Stimulated activated CD8-positive, alpha-beta memory T cell treated with anti-CD3 and anti-CD28 coated beads, Interleukin-15, amount 100 ng/mL, for 4 hours (primary cell): Measurements from ENCODE around the gene CFAP77.
"Not testable (repeated sequence)": the region's sequence is repeated elsewhere in the genome, so short reads cannot be mapped to it uniquely, and the experiment has no call there.

ENCODE experiments used
- DNase-seq, 2 donors: peaks; one replicate each; pipeline ENCODE4 v3.0.0-alpha.2; 2020; ENCODE audit warnings: low read depth in 2 of 2

The CFAP77 gene

DNA sequence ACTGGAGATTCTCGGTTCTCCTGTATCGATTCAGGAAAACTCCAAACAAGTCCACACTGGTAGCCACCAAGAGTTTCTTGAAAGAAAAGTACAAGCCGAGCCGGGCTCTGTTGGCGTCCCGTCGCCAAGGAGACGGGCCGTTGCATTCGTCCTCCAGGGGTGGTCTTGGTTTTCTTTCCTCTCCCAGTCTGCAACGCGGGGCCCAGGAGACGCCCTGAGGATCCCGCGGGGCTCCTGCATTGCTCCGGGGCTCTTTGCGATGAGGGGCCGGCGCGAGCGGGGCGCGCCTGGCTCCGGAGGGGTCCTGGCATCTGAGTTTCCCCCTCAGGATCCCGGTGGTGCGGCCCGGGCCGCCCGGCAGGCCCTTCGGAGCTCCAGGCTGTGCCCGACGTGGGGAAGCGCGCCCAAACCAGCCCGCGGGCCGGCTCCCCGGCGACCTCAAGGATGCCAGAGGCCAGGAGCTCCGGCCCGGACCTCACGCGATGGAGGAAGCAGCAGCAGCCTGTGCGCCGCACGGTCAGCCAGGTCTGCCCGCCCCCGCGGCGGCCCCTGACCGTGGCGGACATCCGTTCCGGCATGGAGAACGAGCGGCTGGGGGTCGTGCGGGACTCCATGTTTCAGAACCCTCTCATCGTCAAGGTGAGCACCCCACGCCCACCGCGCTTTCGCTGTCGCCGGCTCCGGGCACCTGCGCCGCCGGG is at the start of gene CFAP77:
CFAP77 (plus strand) TSS at position 384 of the 701 bp plus-strand sequence; CDS start at position 445, 61 bp downstream.
- no peak for DNase-seq

DNA sequence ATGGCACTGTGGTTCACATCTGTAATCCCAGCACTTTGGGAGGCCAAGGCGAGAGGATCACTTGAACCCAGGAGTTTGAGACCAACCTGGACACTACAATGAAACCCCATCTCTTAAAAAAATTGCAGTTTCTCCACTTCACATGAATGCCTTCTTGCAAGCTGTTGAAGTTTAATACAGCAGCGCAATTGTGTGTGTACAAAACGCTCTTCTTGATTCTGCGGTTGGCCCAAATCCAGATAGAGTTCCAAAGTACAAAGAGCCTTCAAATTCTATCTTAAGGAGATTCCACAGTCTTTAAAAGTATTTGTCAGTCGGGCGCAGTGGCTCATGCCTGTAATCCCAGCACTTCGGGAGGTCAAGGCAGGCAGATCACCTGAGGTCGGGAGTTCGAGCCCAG is 45.9 kb upstream of the CFAP77 start:
- no peak for DNase-seq

DNA sequence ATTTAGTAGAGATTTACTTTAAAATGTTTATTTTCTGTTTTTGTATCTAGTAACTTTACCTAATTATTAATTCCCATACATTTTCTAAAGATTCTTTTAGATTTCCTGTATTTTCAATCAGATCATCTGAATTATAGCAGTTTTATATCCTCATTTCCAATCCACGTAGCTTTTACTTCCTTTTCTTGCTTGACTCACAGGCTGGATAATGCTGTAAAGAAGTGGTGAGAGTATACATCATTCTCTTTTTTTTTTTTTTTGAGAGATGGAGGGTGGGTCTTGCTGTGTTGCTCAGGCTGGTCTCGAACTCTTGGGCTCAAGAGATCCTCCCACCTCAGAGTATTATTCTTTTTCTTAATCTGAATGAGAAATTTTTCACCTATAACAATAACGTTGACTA is 44.0 kb upstream of the CFAP77 start:
- no peak for DNase-seq

DNA sequence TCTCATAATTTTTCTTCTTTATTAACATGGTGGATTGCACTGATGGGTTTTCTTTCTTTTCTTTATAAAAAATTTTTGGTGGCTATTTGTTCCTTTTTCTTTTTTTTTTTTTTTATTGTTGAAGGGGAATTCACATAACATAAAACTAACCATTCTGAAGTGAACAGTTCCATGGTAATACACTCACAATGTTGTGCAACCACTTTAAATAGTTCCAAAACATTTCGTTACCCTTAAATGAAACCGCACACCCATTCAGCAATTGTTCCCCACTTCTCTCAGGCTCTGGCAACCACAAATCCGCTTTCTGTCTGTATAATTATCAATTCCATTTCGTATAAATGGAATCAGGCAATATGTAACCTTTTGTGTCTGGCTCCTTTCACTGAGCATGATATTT is 43.5 kb upstream of the CFAP77 start:
- DNase-seq: no peak

DNA sequence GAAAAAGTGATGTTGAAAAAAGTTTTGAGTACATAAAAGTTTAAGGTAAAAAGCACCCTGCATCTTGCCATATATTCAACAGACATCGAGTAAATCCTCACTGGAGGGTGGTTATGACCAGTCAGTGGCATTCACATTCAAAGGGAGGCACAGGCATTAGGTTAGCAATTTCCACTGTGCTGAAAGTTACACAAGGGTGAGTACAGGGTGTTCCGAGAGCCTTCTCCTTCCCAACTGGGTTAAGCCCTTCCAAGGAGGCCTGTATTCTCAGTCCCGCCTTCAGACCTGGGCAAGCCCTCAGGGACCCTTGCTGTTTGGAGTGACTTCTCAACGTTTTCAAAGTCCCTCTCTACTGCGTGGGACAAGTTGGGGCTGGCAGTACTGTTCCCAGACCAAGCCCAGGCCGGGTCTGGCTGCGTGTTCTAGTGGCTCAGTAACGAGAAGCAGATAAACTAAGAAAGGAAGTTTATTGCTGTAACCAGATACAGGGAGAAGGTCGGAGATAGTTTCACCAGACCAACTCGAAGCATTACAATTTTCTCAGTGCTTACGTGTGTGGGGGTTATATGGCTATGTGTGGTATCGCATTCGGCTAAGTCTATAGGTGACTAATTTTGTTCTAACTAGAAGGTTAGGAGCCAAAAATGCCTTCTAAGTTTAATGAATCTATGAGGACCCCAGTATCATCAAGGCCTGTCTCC is 42.2 kb upstream of the CFAP77 start:
- DNase-seq: no peak

DNA sequence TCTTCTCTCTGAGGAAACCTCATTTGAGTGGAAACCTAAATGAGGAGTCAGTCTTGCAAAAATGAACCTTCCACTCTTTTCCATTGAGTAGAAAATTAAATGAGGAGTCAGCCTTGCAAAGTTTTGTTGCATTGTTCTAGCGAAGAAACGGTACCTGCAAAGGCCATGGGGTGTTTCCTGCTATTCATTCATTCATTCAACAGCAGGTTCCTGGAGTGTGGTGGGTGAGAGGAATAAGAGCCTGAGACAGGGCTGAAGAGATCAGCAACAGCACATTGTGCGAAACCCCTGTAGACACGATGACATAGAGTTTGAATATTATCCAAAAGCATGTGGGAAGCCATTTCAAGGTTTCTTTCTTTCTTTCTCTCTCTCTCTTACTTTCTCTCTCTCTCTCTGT is 40.6 kb upstream of the CFAP77 start:
- no peak for DNase-seq

DNA sequence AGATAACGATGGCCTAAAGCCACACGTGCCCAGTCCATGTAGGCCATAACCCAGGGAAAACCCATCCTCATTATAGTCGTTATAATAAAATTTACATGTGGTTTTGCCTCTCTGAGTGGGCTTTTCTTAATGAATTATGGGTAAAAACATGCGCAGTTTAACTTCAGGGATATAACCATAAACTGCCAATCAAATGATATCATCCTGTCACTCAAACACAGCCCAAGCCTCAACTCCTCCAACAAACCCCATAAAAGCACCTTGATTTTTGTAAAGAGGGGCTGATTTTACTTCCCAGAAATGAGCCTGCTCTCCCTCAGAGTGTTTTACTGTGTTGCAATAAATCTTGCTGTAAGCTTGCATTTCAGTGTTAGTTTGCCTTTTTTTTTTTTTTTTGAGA is 39.4 kb upstream of the CFAP77 start:
- DNase-seq: no peak

DNA sequence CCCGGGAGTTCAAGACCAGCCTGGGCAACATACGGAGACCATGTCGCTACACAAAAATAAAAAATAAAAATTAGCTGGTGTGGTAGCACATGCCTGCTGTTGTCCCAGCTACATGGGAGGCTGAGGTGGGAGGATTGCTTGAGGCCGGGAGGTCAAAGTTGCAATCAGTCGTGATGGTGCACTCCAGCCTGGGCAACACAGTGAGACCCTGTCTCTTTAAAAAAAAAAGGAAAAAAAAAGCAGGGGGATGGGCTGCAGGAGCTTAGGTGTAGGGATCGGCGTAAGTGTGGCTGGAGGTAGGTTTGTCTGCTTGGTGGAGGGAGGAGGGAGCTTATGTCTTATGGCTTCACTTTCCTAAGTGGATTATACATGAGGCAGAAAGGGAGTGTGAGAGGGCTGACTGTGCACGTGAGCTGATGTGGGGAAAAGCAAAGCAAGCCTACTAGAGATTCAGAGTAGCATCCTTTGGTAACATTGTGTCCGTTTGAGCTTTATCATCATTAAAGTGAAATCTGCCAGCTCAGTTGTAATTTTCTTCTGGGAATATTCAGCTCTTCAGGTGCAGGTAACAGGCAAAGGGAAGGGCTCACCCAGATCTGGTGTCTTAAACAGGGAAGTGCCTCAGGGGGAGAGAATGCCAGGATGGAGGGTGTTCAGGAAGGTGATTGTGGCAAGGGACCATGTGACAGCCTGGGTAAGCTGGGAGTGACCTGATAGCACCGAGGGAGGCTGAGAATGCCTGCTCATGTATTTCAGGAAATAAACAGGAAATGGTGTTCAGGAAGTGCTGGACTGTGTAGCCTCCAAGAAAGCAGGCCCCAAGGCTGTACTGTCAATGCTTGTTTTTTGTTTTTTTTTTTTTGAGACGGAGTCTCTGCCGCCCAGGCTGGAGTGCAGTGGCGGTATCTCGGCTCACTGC is 37.6 kb upstream of the CFAP77 start:
- no peak for DNase-seq

DNA sequence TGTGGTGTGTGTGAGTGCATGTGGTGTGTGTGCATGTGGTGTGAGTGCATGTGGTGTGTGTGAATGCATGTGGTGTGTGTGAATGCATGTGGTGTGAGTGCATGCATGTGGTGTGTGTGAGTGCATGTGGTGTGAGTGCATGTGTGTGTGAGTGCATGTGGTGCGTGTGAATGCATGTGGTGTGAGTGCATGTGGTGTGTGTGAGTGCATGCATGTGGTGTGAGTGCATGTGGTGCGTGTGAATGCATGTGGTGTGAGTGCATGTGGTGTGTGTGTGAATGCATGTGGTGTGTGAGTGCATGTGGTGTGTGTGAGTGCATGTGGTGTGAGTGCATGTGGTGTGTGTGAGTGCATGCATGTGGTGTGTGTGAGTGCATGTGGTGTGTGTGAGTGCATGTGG is 32.2 kb upstream of the CFAP77 start:
- DNase-seq: not testable (repeated sequence)

DNA sequence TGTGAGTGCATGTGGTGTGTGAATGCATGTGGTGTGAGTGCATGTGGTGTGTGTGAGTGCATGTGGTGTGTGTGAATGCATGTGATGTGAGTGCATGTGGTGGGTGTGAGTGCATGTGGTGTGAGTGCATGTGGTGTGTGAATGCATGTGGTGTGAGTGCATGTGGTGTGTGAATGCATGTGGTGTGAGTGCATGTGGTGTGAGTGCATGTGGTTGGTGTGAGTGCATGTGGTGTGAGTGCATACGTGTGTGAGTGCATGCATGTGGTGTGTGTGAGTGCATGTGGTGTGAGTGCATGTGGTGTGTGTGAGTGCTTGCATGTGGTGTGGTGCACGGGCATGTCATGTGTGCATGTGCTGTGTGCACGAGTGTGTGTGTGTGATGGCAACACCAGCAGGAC is 31.6 kb upstream of the CFAP77 start:
- not testable (repeated sequence) for DNase-seq

DNA sequence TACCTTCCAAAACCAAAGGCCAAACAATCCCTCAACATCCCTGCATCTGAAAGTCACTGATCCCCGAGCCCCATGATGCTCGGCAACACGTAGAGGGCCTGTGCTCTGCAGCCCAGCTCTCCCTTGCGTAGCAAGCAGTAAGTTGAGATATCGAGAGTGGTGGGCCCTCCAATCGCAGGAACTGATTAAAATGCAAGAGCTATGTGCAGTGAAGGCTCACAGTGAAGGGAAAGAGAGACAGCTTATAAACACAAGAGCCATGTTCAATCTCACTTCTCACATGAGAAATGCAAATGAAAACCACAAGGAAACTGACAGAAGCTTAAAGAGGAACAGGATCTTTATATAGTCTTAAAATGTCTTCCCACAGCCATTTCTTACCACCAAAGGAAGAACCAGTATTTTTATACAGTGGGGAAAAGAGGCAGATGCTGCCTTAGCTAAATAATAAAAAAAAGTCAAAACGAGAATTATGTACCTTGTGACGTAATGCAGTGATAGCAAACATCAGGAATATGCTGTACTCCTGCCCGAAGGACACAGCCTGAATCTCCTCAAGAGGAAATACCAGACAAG is 28.0 kb upstream of the CFAP77 start:
- DNase-seq: no peak

DNA sequence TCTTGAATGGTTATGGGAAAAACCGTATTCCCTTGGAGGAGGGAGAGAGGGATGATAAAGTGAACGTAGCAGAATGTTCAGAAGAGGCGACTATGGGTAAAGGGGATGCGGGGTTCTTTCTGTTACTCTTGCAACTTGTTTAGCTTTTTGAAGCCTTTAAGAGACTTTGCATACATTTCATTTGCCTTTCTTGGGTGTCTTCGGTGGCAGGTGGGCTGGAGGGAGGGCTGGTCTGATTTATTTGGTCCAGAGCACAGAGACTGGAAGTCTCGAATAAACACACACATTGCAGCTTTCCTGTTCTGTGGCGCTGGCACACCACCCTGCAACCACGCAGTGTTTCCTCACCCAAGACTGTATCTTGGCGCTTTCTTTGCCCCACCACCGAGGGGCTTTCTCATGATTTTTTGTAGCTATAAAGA is 26.5 kb upstream of the CFAP77 start:
- no peak for DNase-seq

DNA sequence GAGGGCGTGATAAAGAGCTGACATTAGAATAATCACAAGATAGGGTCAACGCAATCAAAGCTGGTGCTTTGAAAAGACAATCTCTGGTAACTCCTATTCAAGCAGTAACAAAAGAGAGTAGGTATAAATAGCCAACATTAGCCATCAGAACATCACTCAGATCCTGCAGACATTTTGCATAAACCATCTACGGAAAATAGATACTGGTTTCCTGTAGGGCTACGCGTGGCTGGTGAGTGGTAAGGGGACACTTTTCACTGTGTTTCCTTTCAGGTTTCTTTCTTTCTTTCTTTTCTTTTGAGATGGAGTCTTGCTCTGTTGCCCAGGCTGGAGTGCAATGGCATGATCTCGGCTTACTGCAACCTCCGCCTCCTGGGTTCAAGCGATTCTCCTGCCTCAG is 25.6 kb upstream of the CFAP77 start:
- DNase-seq: no peak

DNA sequence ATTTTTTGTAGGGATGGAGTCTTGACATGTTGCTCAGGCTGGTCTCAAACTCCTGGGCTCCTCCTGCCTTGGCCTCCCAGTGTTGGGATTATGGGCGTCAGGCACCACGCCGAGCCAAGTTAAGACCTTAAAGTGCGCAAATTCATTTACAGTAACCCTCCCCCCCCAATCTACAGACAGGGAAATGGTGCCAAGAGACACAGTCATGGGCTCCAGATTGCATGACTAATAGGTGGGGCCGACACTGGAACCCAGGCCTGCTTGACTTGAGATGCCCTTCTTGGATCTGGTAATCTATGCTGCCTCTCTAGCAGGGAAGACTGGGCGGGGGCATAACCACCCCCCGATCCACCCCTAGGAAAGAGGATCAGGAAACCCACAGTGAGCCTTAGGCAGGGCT is 22.9 kb upstream of the CFAP77 start:
- DNase-seq: no peak

DNA sequence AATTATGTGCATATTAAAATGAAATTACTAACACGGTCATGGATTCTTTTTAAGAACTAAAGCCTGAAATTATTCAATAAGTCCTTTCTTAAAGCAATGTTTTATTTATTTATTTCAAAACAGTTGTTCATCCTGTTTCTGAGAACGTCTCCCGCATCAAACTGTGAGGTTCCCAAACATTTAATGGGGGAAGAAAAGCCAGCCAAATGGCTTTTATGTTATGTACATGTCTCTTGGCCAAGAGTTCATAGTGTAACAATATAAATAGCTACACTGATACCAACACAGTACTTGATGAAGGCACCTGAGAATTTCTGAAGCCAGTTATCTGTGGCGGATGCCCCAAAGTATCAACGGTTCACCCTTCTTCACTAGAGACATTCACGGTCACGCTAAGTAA is 19.0 kb upstream of the CFAP77 start:
- no peak for DNase-seq

DNA sequence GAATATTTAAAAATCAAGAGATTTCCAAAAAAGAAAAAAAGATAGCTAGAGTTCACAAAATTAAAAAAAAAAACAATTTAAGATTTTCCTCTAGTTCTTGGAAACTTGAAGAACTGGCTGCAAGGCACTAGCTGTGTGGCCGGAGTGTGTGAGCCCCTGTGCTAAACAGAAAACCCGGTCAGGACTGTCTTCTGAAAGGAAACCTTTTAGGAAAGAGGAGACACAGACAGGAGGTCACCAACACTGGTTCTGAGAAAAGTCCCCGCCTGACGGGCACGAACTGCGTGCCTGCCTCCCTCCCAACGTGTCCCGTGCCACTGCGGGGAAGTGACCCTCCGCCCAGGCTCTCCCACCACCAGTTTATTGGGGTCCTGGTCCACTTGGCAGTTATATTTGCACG is 18.6 kb upstream of the CFAP77 start:
- DNase-seq: no peak

DNA sequence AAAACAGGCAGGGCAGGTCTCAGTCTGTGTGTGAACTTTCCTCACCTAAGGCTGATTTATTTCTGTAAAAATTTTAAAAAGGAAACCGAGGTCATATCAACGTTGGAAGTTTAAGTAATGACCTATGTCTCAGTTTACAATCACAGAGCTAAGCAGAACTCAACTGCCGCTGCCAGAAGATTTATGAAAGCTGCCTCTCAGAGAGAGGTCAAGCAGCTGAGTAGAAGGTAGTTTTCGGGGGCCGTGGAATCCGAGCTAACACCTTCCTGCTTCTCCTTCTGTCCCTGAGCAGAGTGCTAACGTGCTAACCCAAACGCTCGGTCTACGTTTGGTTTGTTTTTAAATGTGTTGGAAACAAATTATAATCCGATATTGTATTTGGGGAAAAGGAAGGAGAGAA is 14.5 kb upstream of the CFAP77 start:
- DNase-seq: no peak

DNA sequence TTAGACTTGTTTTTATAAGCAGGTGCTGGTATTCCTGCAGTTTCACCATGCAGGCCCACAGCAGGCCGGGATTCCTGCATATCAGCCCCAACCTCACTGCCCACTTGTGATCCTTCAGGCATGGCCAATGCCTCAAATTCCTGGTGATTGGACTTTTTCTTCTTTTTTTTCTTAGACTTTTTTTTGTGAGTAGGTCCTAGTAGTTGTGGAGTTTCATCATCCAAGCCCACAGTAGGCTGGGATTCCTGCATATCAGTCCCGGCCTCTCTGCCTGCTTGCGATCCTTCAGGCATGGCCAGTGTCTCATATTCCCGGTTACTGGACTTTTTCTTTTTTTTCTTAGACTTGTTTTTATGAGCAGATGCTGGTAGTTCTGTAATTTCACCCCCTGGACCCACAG is 8.2 kb upstream of the CFAP77 start:
- no peak for DNase-seq

DNA sequence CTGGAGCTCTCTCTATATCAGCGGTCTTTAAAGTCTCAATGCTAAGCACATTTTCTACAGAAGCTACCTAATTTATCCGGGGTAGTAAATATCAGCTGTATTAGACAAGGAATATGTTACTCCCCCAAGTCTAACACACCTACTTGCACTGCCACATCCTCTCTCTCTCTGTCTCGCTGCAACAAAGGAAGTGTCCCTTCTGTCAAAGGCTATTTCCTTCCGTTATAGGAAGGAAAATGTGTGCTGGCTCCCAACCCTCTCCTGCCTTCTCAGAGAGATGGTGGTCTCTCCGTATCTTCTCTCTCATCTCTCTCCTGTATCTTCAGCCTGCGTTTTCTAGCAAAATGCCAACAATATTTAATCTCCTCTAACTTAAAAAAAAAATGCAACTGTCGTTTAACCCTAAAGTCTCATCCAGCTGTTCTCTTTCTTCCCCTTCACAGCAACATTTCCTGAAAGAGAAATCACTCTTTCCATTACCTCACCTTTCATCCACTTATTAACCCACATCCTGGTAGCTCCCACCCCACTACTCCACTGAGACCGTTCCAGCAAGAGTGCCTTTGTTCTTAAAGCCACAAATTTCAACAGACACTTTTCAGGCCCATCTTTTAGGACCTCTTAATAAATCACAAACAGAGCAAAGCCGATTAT is 5.7 kb upstream of the CFAP77 start:
- DNase-seq: no peak

DNA sequence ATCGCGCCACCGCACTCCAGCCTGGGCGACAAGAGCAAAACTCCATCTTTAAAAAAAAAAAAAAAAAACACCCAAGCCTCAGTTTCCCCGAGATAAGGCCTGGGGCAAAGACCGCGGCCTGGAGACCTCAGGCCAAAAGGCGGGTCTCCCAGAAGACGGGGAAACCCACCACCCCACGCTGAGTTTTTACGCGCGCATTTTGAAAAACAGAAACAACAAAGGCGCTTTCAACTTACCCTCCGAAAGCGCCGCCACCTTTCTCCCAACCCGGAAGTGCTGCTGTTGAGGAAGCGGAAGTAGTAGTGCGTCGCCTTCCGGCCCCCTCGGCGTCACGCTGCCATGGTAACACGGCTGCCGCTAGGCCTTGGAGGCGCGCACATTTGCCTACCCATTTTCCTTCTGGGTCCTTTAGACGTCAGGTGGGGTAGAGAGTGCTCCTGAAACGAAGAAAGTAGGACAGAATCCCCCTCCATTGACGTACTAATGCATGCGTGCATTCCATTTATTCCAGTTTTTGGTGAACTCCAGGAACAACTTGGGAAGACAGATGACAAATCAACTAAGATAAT is 3.4 kb upstream of the CFAP77 start, which contains the start of gene TTF1:
TTF1 (minus strand) TSS at position 287 of the 569 bp plus-strand sequence. CDS start 4,019 bp downstream, outside the sequence.
- DNase-seq: peak; percentile 80 to 90

DNA sequence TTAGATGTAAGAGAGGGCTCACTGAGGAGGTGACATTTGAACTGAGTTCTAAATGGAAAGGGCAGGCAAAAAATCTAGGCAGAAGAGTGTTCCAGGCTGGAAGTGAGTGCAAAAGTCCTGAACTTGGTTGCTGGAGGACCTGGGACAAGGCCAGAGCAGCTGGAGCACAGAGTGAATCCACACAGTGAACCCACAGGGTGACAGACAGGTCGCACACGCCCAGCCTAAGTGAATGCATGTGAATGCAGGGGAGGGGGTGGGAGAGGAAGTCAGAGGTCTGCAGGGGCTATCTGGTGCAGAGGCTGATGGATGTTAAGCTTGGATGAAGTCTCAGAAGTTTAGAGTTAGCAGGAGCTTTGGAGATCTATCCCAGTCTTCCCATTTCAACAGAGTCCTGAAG is 2.8 kb upstream of the CFAP77 start:
- no peak for DNase-seq
